K562 (cell line): ENCODE data around the gene ERH. TPM values are rescaled to one million over a fixed set of nuclear protein-coding genes. Genes with fewer than 3 reads are reported as not detected.

Experiments
- BMI1 ChIP-seq: fragments of 150-350 bp; IDR thresholded peaks from 2 replicates; pipeline ENCODE4 v1.6.1; 2014; ENCODE audit warnings: low read length
- HDAC2 ChIP-seq: fragments of 450-650 bp; IDR thresholded peaks from 2 replicates; pipeline ENCODE4 v1.6.1; 2016; ENCODE audit warnings: mild to moderate bottlenecking
- HMGXB4 ChIP-seq: sonication (generic); formaldehyde crosslinking; IDR thresholded peaks from 2 replicates; pipeline ENCODE4 v1.8.1; 2023; ENCODE audit warnings: mild to moderate bottlenecking, missing genetic modification reagents
- KAT2B ChIP-seq: IDR thresholded peaks from one replicate; pipeline ENCODE4 v1.6.1; 2012; ENCODE audit warnings: low read depth, mild to moderate bottlenecking, control low read depth, inconsistent platforms, low read length, moderate library complexity
- KAT8 ChIP-seq: fragments of 450-650 bp; IDR thresholded peaks from 2 replicates; pipeline ENCODE4 v1.6.1; 2016; ENCODE audit warnings: low read depth, mild to moderate bottlenecking
- L3MBTL2 ChIP-seq: fragments of 450-650 bp; IDR thresholded peaks from 2 replicates; pipeline ENCODE4 v1.6.1; 2016; ENCODE audit warnings: mild to moderate bottlenecking, moderate library complexity
- LCOR ChIP-seq: sonication (generic); formaldehyde crosslinking; IDR thresholded peaks from 2 replicates; pipeline ENCODE4 v1.8.0; 2022; ENCODE audit warnings: mild to moderate bottlenecking, missing genetic modification reagents
- MCM2 ChIP-seq: fragments of 450-650 bp; IDR thresholded peaks from 2 replicates; pipeline ENCODE4 v1.6.1; 2017; ENCODE audit warnings: low read depth, mild to moderate bottlenecking
- NR2F6 ChIP-seq: fragments of 450-650 bp; formaldehyde crosslinking; IDR thresholded peaks from 2 replicates; pipeline ENCODE4 v1.4.0; 2020; ENCODE audit warnings: mild to moderate bottlenecking
- RREB1 ChIP-seq: fragments of 250-450 bp; sonication (Bioruptor Pico); IDR thresholded peaks from 2 replicates; pipeline ENCODE4 v1.4.0; 2020
- SMARCA5 ChIP-seq: fragments of 450-650 bp; IDR thresholded peaks from 2 replicates; pipeline ENCODE4 v1.6.1; 2016
- ZC3H8 ChIP-seq: fragments of 450-650 bp; IDR thresholded peaks from 2 replicates; pipeline ENCODE4 v1.6.1; 2017
- ZFP36 ChIP-seq: fragments of 150-350 bp; IDR thresholded peaks from 2 replicates; pipeline ENCODE4 v1.6.1; 2018; ENCODE audit warnings: low read length, low read depth; ENCODE audit not compliant: partially characterized antibody
- ZNF584 ChIP-seq: fragments of 200-800 bp; sonication (Bioruptor generic); IDR thresholded peaks from 2 replicates; pipeline ENCODE4 v1.6.1; 2016; ENCODE audit warnings: low read depth, mild to moderate bottlenecking, missing genetic modification characterization, missing compliant biosample characterization
- ZNF592 ChIP-seq: fragments of 450-650 bp; IDR thresholded peaks from 2 replicates; pipeline ENCODE4 v1.6.1; 2017; ENCODE audit warnings: antibody characterized with exemption, mild to moderate bottlenecking
- ZSCAN32 ChIP-seq: fragments of 450-650 bp; formaldehyde crosslinking; IDR thresholded peaks from 2 replicates; pipeline ENCODE4 v1.4.0; 2020; ENCODE audit warnings: mild to moderate bottlenecking, moderate library complexity
- polyA plus RNA-seq, 8 experiments: library from polyadenylated mRNA; depleted of rRNA in 4 of 8; stranded (reverse) in 5 of 8; unstranded in 3 of 8; fragments of >200 nt; fragmentation: Nextera tagmentation in 2 of 8; fragmentation: Illumina TruSeq in 1 of 8; extraction: Ambion mirVana in 2 of 8; extraction: Trizol in 1 of 8; gene quantifications; 2 replicates each; pipeline versions ENCODE4 v1.2.1 to v1.2.3, GENCODE V29; 2011 to 2014; ENCODE audit warnings: inconsistent platforms in 1 of 8, missing spikeins in 1 of 8
- total RNA-seq, 7 experiments: library from RNA; depleted of rRNA in 6 of 7; stranded (reverse); fragments of >200 nt in 6 of 7; fragmentation: Illumina TruSeq in 2 of 7; extraction: Trizol in 2 of 7; gene quantifications; 2 replicates each; pipeline versions ENCODE4 v1.2.1 to v1.2.3, GENCODE V29; 2011 to 2021; ENCODE audit warnings: low replicate concordance in 1 of 7

Gene ERH
- total and polyA plus RNA-seq, 9 of the 15 experiments (the other 6 are each of a cell fraction or from before 2014, with no cell fraction given), result 78.2 to 474 (median 250) TPM

- TF ChIP-seq HDAC2 (no peak), SMARCA5 (0 out of 2 replicates have a peak, but pooled peaks have one; percentile 24), NR2F6 (CRISPR knock-in tag) (no peak), ZNF592 (no peak), MCM2 (no peak), KAT8 (no peak), KAT2B (no peak), LCOR (no peak), ZC3H8 (no peak), ZSCAN32 (CRISPR knock-in tag) (no peak), ZFP36 (peak; percentile 97), ZNF584 (CRISPR knock-in tag) (no peak), L3MBTL2 (no peak), BMI1 (no peak), RREB1 (CRISPR knock-in tag) (no peak), HMGXB4 (CRISPR knock-in tag) (no peak)
Observed at GRCh38 chr14:69366761-69367160, 31.3 kb downstream of the ERH start (continued).
